ENCODE results near the gene SHOC2.

DNA sequence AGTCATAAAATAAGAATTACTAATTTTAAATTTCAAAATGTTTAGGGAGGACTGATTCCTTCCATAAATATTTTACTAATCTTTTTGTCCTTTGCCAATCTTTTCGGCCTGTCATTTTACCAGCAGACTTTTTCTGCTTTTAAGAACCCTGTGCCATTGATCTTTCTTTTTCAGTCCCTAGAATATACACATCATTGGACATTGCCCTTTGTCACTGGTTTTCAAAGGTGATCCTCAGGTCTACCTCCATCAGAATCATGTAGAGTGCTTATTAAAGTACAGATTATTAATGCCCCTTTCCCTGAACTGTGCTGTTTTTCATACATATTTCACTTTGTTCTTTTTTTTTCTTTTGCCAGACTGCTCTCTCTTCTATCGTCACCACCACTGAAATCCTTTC lies 43.8 kb downstream of the SHOC2 start:
- TF ChIP-seq, protein P1, sequence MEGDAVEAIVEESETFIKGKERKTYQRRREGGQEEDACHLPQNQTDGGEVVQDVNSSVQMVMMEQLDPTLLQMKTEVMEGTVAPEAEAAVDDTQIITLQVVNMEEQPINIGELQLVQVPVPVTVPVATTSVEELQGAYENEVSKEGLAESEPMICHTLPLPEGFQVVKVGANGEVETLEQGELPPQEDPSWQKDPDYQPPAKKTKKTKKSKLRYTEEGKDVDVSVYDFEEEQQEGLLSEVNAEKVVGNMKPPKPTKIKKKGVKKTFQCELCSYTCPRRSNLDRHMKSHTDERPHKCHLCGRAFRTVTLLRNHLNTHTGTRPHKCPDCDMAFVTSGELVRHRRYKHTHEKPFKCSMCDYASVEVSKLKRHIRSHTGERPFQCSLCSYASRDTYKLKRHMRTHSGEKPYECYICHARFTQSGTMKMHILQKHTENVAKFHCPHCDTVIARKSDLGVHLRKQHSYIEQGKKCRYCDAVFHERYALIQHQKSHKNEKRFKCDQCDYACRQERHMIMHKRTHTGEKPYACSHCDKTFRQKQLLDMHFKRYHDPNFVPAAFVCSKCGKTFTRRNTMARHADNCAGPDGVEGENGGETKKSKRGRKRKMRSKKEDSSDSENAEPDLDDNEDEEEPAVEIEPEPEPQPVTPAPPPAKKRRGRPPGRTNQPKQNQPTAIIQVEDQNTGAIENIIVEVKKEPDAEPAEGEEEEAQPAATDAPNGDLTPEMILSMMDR (IDR thresholded peaks at IDR 0.05; ENCODE audit: low read length), result no peak
- TF ChIP-seq EZH2 (IDR thresholded peaks at IDR 0.05; ENCODE audit: borderline replicate concordance, low read length), result no peak

All from OCI-LY1 (cell line).